ENCODE results near the gene UBASH3A. TPM values are rescaled to one million over a fixed set of nuclear protein-coding genes. Genes with fewer than 3 reads are reported as not detected.

UBASH3A gene
- total RNA-seq, 1 donor from 2014 or later: 2.0 TPM

GRCh38 chr21:42374864-42375499 lies 28.7 kb upstream of the UBASH3A start:
- DNase-seq (ENCODE audit: low spot score): no peak

- DNase-seq (ENCODE audit: low spot score): no peak
These were observed 28.2 kb upstream of the UBASH3A start for GRCh38 chr21:42375506-42375905.

- DNase-seq (ENCODE audit: low spot score): no peak
These were observed 27.8 kb upstream of the UBASH3A start for GRCh38 chr21:42375966-42376337.

GRCh38 chr21:42376338-42376982 lies 27.2 kb upstream of the UBASH3A start:
- peak; percentile 31 for DNase-seq (ENCODE audit: low spot score)

- DNase-seq (ENCODE audit: low spot score): no peak
These were observed 26.3 kb upstream of the UBASH3A start for GRCh38 chr21:42377211-42377950.

- DNase-seq (ENCODE audit: low spot score): no peak
These were observed 25.8 kb upstream of the UBASH3A start for GRCh38 chr21:42377951-42378340.

GRCh38 chr21:42378418-42378817 lies 25.3 kb upstream of the UBASH3A start:
- DNase-seq (ENCODE audit: low spot score): no peak

GRCh38 chr21:42379426-42380215 lies 24.1 kb upstream of the UBASH3A start:
- no peak for DNase-seq (ENCODE audit: low spot score)

- peak; percentile 77 for DNase-seq (ENCODE audit: low spot score)
These were observed 22.2 kb upstream of the UBASH3A start for GRCh38 chr21:42381347-42381984.

GRCh38 chr21:42382915-42383314 lies 20.8 kb upstream of the UBASH3A start:
- DNase-seq (ENCODE audit: low spot score): no peak

GRCh38 chr21:42383331-42383730 lies 20.4 kb upstream of the UBASH3A start:
- DNase-seq (ENCODE audit: low spot score): no peak

- no peak for DNase-seq (ENCODE audit: low spot score)
These were observed 19.4 kb upstream of the UBASH3A start for GRCh38 chr21:42384156-42384945.

- DNase-seq (ENCODE audit: low spot score): peak; percentile 66
These were observed 18.7 kb upstream of the UBASH3A start for GRCh38 chr21:42384989-42385388.

GRCh38 chr21:42385619-42386018 lies 18.1 kb upstream of the UBASH3A start:
- DNase-seq (ENCODE audit: low spot score): no peak

- DNase-seq (ENCODE audit: low spot score): peak; percentile 65
These were observed 17.6 kb upstream of the UBASH3A start for GRCh38 chr21:42386034-42386591.

GRCh38 chr21:42387164-42387563 lies 16.5 kb upstream of the UBASH3A start:
- DNase-seq (ENCODE audit: low spot score): no peak

- DNase-seq (ENCODE audit: low spot score): no peak
These were observed 15.8 kb upstream of the UBASH3A start for GRCh38 chr21:42387843-42388340.

GRCh38 chr21:42388740-42389448 lies 14.8 kb upstream of the UBASH3A start:
- DNase-seq (ENCODE audit: low spot score): peak; percentile 61

- DNase-seq (ENCODE audit: low spot score): peak; percentile 46
These were observed 14.3 kb upstream of the UBASH3A start for GRCh38 chr21:42389449-42389835.

- no peak for DNase-seq (ENCODE audit: low spot score)
These were observed 13.5 kb upstream of the UBASH3A start for GRCh38 chr21:42390193-42390592.
